ENCODE measurements around the gene HPDL.

HPDL gene

GRCh38 chr1:45351508-45351907 is 24.8 kb downstream of the HPDL start:
- no peak overlapping the region for H2AK5ac ChIP-seq (ENCODE audit: low read depth, low read length)
- no peak overlapping the region for H2BK120ac ChIP-seq (ENCODE audit: low read depth, low read length)
- no peak overlapping the region for H3K9ac ChIP-seq (ENCODE audit: low read depth, low read length, poor library complexity)
- no peak overlapping the region for H3K4me3 ChIP-seq (ENCODE audit: low read length in 2 of 2)
- no peak overlapping the region for H3K27ac ChIP-seq (replicated peaks; ENCODE audit: low read length)
- no peak overlapping the region for H2BK12ac ChIP-seq (ENCODE audit: low read length)
- no peak overlapping the region for H2AFZ ChIP-seq (ENCODE audit: low read length)
- no peak overlapping the region for H2BK5ac ChIP-seq (ENCODE audit: low read length)
- H3K4me2 ChIP-seq (ENCODE audit: insufficient read depth, low read length, poor library complexity, severe bottlenecking), result no peak overlapping the region
- H3K14ac ChIP-seq (ENCODE audit: low read length), result no peak overlapping the region
- no peak overlapping the region for H3K23ac ChIP-seq (ENCODE audit: low read depth, low read length, poor library complexity)
- no peaks in the 10 kb centered on the region for H3K79me1 ChIP-seq (ENCODE audit: low read depth, low read length)
- DNase-seq (ENCODE audit: low spot score), result no peak
- peaks cover 0 to 19% (median 0%) of the 10 kb centered on the region in 3 experiments for H3K27me3 ChIP-seq (ENCODE audit: control insufficient read depth in 3 of 3, insufficient read depth in 3 of 3, low read depth in 1 of 3, low read length in 3 of 3)
- no peak overlapping the region for H4K8ac ChIP-seq (ENCODE audit: low read depth, low read length)
- no CpG with 5 or more reads among the region's 5 CpGs for WGBS, 2 donors (ENCODE audit: extremely low coverage in 2 of 2, insufficient read length in 2 of 2, insufficient replicate concordance in 1 of 2)
- no peaks in the 10 kb centered on the region for H3K36me3 ChIP-seq (replicated peaks in 1 of 2; ENCODE audit: control insufficient read depth in 2 of 2, insufficient read depth in 2 of 2, low read length in 2 of 2)
- H3K4me1 ChIP-seq (ENCODE audit: control insufficient read depth in 2 of 2, insufficient read depth in 1 of 2, low read depth in 1 of 2, low read length in 2 of 2), result peaks cover 0 to 3% of the 10 kb centered on the region in 2 donors
- no peak overlapping the region for H3K18ac ChIP-seq (ENCODE audit: low read length)
- no peaks in the 10 kb centered on the region for H3K9me3 ChIP-seq (replicated peaks in 1 of 2; ENCODE audit: control insufficient read depth in 2 of 2, insufficient read depth in 1 of 2, low read depth in 1 of 2, low read length in 2 of 2)
- no peak overlapping the region for H4K91ac ChIP-seq (ENCODE audit: low read depth, low read length, poor library complexity)
- H3K4ac ChIP-seq (ENCODE audit: low read length), result no peak overlapping the region
- no peak overlapping the region for H2BK15ac ChIP-seq (ENCODE audit: low read length)

DNA sequence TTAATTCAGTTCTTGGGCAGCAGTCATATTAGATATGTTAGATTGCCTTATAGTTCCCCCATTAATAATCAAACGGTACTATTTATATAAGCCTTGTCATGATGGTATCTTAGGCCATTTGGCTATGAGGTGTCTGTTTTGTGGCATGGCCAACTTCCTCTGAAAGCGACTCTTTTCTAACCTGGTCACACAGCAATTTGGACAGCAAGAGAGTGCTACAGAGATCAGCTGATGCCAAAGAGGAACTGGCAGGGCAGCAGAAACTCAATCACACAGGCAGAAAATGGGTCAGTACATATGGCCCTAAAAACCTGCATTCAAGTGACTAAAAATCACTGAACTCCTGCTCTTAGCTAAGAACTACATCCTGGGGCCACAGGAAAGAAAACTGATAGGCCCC is 27.0 kb downstream of the HPDL start:
- H2BK120ac ChIP-seq (ENCODE audit: low read depth, low read length), result no peak overlapping the region
- no peaks in the 10 kb centered on the region for H3K9me3 ChIP-seq (replicated peaks in 1 of 2; ENCODE audit: control insufficient read depth in 2 of 2, insufficient read depth in 1 of 2, low read depth in 1 of 2, low read length in 2 of 2)
- H3K4ac ChIP-seq (ENCODE audit: low read length), result no peak overlapping the region
- WGBS, 2 donors (ENCODE audit: extremely low coverage in 2 of 2, insufficient read length in 2 of 2, insufficient replicate concordance in 1 of 2), result no CpG with 5 or more reads among the region's 2 CpGs
- H3K36me3 ChIP-seq (replicated peaks in 1 of 2; ENCODE audit: control insufficient read depth in 2 of 2, insufficient read depth in 2 of 2, low read length in 2 of 2), result no peaks in the 10 kb centered on the region
- no peak overlapping the region for H3K9ac ChIP-seq (ENCODE audit: low read depth, low read length, poor library complexity)
- no peak overlapping the region for H3K27ac ChIP-seq (replicated peaks; ENCODE audit: low read length)
- no peaks in the 10 kb centered on the region for H3K79me1 ChIP-seq (ENCODE audit: low read depth, low read length)
- H3K23ac ChIP-seq (ENCODE audit: low read depth, low read length, poor library complexity), result no peak overlapping the region
- no peak overlapping the region for H3K4me2 ChIP-seq (ENCODE audit: insufficient read depth, low read length, poor library complexity, severe bottlenecking)
- no peaks in the 10 kb centered on the region for H3K4me1 ChIP-seq (ENCODE audit: control insufficient read depth in 2 of 2, insufficient read depth in 1 of 2, low read depth in 1 of 2, low read length in 2 of 2)
- H4K91ac ChIP-seq (ENCODE audit: low read depth, low read length, poor library complexity), result no peak overlapping the region
- no peak overlapping the region for H2BK12ac ChIP-seq (ENCODE audit: low read length)
- H2BK5ac ChIP-seq (ENCODE audit: low read length), result no peak overlapping the region
- peaks cover 0 to 19% (median 0%) of the 10 kb centered on the region in 3 experiments for H3K27me3 ChIP-seq (ENCODE audit: control insufficient read depth in 3 of 3, insufficient read depth in 3 of 3, low read depth in 1 of 3, low read length in 3 of 3)
- H2AFZ ChIP-seq (ENCODE audit: low read length), result no peak overlapping the region
- DNase-seq (ENCODE audit: low spot score), result no peak
- H3K4me3 ChIP-seq (ENCODE audit: low read length in 2 of 2), result no peak overlapping the region
- H3K14ac ChIP-seq (ENCODE audit: low read length), result no peak overlapping the region
- H2BK15ac ChIP-seq (ENCODE audit: low read length), result no peak overlapping the region
- H3K18ac ChIP-seq (ENCODE audit: low read length), result no peak overlapping the region
- H2AK5ac ChIP-seq (ENCODE audit: low read depth, low read length), result no peak overlapping the region
- no peak overlapping the region for H4K8ac ChIP-seq (ENCODE audit: low read depth, low read length)

- Histone ChIP-seq H4K8ac (ENCODE audit: low read depth, low read length) (no peak overlapping the region), H3K27me3 (ENCODE audit: control insufficient read depth in 3 of 3, insufficient read depth in 3 of 3, low read depth in 1 of 3, low read length in 3 of 3) (peaks cover 0 to 19% (median 0%) of the 10 kb centered on the region in 3 experiments), H3K4me1 (ENCODE audit: control insufficient read depth in 2 of 2, insufficient read depth in 1 of 2, low read depth in 1 of 2, low read length in 2 of 2) (no peaks in the 10 kb centered on the region), H3K27ac (replicated peaks; ENCODE audit: low read length) (no peak overlapping the region), H2AFZ (ENCODE audit: low read length) (no peak overlapping the region), H3K79me1 (ENCODE audit: low read depth, low read length) (no peaks in the 10 kb centered on the region), H3K18ac (ENCODE audit: low read length) (no peak overlapping the region), H3K36me3 (replicated peaks in 1 of 2; ENCODE audit: control insufficient read depth in 2 of 2, insufficient read depth in 2 of 2, low read length in 2 of 2) (no peaks in the 10 kb centered on the region), H3K23ac (ENCODE audit: low read depth, low read length, poor library complexity) (no peak overlapping the region), H2BK5ac (ENCODE audit: low read length) (no peak overlapping the region), H3K4ac (ENCODE audit: low read length) (no peak overlapping the region), H3K9me3 (replicated peaks in 1 of 2; ENCODE audit: control insufficient read depth in 2 of 2, insufficient read depth in 1 of 2, low read depth in 1 of 2, low read length in 2 of 2) (no peaks in the 10 kb centered on the region), H4K91ac (ENCODE audit: low read depth, low read length, poor library complexity) (no peak overlapping the region), H2BK120ac (ENCODE audit: low read depth, low read length) (no peak overlapping the region), H3K4me3 (ENCODE audit: low read length in 2 of 2) (no peak overlapping the region), H2BK15ac (ENCODE audit: low read length) (no peak overlapping the region), H3K9ac (ENCODE audit: low read depth, low read length, poor library complexity) (no peak overlapping the region), H3K4me2 (ENCODE audit: insufficient read depth, low read length, poor library complexity, severe bottlenecking) (no peak overlapping the region), H3K14ac (ENCODE audit: low read length) (no peak overlapping the region), H2AK5ac (ENCODE audit: low read depth, low read length) (no peak overlapping the region), H2BK12ac (ENCODE audit: low read length) (no peak overlapping the region)
- WGBS, 2 donors (ENCODE audit: extremely low coverage in 2 of 2, insufficient read length in 2 of 2, insufficient replicate concordance in 1 of 2), result no CpG with 5 or more reads among the region's 4 CpGs
- no peak for DNase-seq (ENCODE audit: low spot score)
Measured at GRCh38 chr1:45354838-45355237, 28.1 kb downstream of the HPDL start.

DNA sequence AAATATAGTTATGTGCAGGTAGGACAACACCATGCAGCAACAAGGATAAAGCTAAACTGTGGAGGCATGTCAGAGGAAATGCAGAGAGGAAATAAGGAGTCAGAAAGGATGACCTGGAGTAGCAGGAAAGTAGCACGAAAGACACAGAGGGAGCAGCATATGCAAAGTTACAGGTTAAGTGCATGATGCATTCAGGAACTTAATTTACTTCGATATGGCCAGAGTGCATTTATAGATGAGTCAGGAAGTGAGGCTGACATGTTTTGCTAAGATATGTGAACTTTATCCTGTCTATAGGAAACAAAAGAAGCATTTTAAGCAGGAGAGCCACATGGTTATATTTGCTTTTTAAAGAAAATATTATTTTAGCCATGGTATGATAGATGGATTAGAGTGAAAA is 29.0 kb downstream of the HPDL start:
- H3K27me3 ChIP-seq (ENCODE audit: control insufficient read depth in 3 of 3, insufficient read depth in 3 of 3, low read depth in 1 of 3, low read length in 3 of 3), result peaks cover 0 to 19% (median 0%) of the 10 kb centered on the region in 3 experiments
- no peak overlapping the region for H4K91ac ChIP-seq (ENCODE audit: low read depth, low read length, poor library complexity)
- no peak overlapping the region for H3K14ac ChIP-seq (ENCODE audit: low read length)
- H3K4me1 ChIP-seq (ENCODE audit: control insufficient read depth in 2 of 2, insufficient read depth in 1 of 2, low read depth in 1 of 2, low read length in 2 of 2), result peaks cover 0 to 7% of the 10 kb centered on the region in 2 donors
- H2BK12ac ChIP-seq (ENCODE audit: low read length), result no peak overlapping the region
- H2BK15ac ChIP-seq (ENCODE audit: low read length), result no peak overlapping the region
- DNase-seq (ENCODE audit: low spot score), result no peak
- H2BK5ac ChIP-seq (ENCODE audit: low read length), result no peak overlapping the region
- no CpG with 5 or more reads among the region's 2 CpGs for WGBS, 2 donors (ENCODE audit: extremely low coverage in 2 of 2, insufficient read length in 2 of 2, insufficient replicate concordance in 1 of 2)
- no peaks in the 10 kb centered on the region for H3K9me3 ChIP-seq (replicated peaks in 1 of 2; ENCODE audit: control insufficient read depth in 2 of 2, insufficient read depth in 1 of 2, low read depth in 1 of 2, low read length in 2 of 2)
- H3K4me3 ChIP-seq (ENCODE audit: low read length in 2 of 2), result no peak overlapping the region
- H3K9ac ChIP-seq (ENCODE audit: low read depth, low read length, poor library complexity), result no peak overlapping the region
- H3K27ac ChIP-seq (replicated peaks; ENCODE audit: low read length), result no peak overlapping the region
- no peak overlapping the region for H3K4ac ChIP-seq (ENCODE audit: low read length)
- no peak overlapping the region for H3K23ac ChIP-seq (ENCODE audit: low read depth, low read length, poor library complexity)
- no peak overlapping the region for H2AK5ac ChIP-seq (ENCODE audit: low read depth, low read length)
- no peak overlapping the region for H3K4me2 ChIP-seq (ENCODE audit: insufficient read depth, low read length, poor library complexity, severe bottlenecking)
- H3K36me3 ChIP-seq (replicated peaks in 1 of 2; ENCODE audit: control insufficient read depth in 2 of 2, insufficient read depth in 2 of 2, low read length in 2 of 2), result no peaks in the 10 kb centered on the region
- no peak overlapping the region for H4K8ac ChIP-seq (ENCODE audit: low read depth, low read length)
- no peak overlapping the region for H2BK120ac ChIP-seq (ENCODE audit: low read depth, low read length)
- H3K79me1 ChIP-seq (ENCODE audit: low read depth, low read length), result no peaks in the 10 kb centered on the region
- no peak overlapping the region for H2AFZ ChIP-seq (ENCODE audit: low read length)
- H3K18ac ChIP-seq (ENCODE audit: low read length), result no peak overlapping the region
